Stimulated activated CD8-positive, alpha-beta memory T cell treated with anti-CD3 and anti-CD28 coated beads, Interleukin-15, amount 100 ng/mL, for 24 hours (primary cell): ENCODE results near the gene APEH.

Experiments used
- DNase-seq: peaks from one replicate; pipeline ENCODE4 v3.0.0-alpha.2; 2020; ENCODE audit warnings: low read depth

Gene APEH

DNA sequence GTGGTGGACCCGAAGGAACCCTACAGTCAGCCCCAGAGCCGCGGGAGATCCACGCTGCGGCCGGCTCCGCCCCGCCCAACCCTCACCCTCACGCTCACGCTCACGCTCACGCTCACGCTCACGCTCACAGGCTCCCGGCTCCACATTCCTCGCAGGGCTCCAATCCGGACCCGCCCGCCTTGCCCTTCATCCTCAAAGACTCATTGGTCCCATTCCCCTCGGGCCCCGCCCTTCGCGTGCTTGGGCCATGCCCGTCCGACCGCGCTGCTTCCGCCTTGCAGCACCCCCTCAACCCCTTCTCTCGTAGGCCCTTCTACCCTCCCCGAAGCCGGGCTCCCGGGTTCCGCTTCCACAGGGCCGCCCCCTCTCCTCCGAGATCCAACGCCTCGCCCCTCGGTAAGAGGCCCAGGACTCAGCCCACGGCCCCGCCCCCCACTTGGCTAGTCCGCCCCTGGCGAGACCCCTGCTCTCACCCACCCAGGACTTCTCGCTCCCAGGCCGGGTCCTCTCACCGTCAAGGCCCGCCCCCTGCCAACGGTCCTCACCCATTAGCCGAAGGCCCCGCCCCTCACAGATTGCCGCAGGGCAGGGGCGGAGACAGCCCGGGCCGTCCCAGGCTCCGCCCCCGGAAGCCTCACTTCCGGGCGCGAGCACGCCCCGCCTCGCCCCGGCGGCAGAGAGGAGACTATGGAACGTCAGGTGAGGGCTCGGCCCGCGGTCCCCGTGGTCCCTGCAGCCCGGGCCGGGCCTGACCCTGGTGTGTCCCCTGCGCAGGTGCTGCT is at the start of gene APEH:
Gene APEH, plus strand, starts transcription at position 637 of the 782 bp plus-strand sequence. Its CDS starts 51 bp downstream, at position 688.
- DNase-seq: peak; percentile 92

- no peak for DNase-seq
These were observed 49.1 kb upstream of the APEH start for GRCh38 chr3:49625071-49625470.

DNA sequence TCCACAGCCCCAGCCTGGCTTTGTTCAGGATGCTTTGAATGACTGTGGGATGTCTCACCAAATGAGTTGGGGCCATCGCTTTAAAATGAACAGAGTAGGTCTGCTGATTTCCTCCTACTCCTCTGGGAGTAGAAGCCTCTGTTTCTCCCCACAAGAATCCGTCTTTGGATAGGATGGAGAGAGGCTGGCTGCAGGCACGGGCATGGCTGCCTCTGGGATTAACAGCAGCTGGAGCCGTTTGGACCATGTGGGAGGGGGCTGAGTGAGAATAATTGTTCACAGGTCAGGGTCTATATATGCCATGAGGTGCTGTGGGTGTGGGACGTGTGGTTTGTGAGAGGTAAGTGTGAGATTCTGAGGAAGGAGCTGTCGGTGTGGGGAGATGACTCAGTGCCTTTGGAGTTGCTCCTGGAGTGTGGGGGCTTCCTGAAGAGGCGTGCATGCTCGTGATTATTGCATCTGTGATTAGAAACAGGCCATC is 48.0 kb upstream of the APEH start:
- DNase-seq: no peak

- no peak for DNase-seq
These were observed 47.4 kb upstream of the APEH start for GRCh38 chr3:49626796-49627195.

GRCh38 chr3:49627634-49628033 is 46.5 kb upstream of the APEH start:
- DNase-seq: no peak

- DNase-seq: no peak
These were observed 45.9 kb upstream of the APEH start for GRCh38 chr3:49628249-49628648.

DNA sequence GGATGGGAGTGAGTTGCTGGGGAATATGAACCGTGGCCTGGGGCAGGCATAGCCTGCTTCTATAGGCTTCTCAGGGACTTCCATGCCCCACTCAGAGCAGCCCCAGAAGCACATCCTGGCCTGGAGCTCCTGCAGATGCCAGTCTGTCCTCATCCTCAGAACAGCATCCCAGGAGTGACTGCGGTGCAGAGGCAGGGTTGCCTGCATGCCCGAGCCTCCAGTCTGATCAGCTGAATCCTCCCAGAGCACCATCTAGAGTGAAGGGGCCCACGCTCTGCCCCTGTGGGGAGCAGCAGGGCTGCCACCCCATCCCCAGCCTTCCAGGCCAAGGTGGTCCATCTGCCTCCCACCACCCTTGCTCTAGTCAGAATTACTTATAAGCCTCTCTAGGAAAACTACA is 44.7 kb upstream of the APEH start:
- DNase-seq: no peak

- DNase-seq: no peak
These were observed 44.3 kb upstream of the APEH start for GRCh38 chr3:49629866-49630265.

DNA sequence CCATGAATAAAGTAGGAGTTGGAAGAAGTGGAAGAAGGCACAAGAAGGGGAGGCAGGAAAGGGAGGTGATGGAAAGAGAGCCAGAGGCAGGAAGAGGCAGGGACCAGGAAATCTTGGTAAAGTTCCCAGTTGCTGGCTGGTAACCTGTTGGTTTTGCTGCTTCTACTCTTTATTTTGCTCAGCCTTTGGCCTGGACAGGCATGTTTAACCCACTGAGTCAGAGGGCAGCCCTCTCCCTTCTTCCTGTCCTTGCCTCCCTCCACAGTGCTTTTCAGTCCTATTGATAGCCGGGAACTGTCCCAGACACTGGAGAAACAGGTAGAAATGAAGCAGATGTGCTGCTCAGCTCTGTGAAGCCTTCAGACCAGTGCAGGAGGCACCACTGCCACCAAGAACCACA is 43.4 kb upstream of the APEH start:
- no peak for DNase-seq

DNA sequence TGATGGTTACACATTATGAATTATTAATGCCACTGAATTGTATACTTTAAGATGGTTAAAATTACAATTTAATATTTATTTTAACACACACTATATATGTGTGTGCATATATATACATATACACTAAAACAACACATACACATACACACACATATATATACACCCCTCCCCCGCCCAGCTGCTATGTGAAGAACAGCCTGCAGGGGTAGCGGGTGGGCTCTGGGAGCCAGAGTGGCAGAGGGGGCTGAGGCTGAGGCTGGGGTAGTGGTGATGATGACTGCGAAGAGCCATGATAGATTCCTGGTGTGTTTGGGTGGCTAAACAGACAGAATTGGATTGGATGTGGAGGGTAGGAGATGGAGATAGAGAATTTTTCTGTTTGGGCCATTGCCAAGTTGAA is 39.4 kb upstream of the APEH start:
- DNase-seq: no peak

DNA sequence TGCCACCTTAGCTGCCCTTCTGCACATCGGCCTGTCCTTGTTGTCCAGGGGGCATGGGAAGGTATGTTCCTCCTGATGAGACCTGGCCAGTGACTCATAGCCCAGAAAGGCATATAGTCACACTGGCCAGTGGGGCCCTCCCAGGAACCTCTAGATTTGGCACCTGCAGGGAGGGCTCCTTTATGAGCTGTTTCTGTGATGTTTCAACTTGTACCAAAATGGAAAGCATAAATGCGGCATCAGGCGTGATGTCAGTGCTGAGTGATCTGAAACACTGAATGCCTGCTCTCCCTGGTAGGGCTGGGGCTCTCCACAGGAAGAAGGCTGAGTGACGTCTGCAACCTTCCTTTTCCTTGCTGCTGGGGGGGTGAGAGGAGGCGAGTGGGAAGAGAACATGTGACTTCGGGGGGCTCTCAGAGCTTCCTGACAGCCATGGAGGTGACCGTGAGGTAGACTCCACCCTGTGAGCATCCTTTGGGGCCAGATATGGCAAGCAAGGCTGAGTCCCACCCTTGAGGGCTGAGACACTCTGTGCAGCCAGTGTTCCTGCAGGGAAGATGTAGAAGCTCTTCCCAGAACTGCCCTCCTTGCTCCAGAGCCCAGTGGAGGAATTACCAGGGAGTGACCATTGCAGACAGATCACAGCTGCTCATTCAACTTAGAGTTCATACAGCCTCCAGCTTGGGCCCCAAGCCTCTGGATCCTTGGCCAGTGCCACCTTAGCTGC is 37.1 kb upstream of the APEH start:
- DNase-seq: no peak

DNA sequence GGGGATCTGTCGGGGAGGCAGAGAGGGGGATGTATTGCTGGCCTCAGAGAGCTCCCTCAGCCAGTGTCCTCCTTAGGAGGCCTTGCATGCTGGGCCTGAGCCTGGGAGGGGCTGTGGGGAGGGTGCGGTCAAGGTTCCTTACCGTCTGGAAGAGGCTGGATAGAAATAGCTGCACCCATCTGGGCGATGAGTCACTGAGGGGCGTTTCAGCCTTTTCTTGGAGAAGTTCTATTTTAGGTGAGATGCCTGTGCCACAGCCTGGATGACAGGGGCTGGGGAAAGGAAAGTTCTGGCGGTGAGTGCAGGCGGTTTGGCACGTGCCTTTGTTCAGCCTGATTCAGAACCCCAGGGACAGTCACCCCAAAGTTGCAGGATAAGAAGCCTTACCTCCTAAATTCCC is 35.7 kb upstream of the APEH start:
- no peak for DNase-seq

DNA sequence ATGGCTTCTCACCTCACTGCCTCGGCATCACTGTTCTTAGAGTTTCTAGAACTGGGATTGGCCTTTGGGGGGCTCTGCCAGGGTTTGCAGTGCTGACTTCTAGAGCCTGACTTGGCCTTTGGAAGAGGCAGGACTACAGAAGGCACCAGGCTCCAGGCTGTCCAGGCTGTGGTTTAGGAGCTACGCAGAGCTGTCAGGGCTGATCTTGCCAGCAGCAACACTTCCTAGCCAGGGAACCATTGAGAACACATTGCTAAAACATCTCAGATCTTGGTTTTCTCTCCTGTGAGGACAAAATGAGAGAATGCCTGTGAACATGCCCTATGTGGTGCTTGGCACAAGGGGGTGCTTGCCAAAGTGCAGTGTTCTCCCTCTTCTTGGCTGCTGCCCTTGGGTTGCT is 34.6 kb upstream of the APEH start:
- no peak for DNase-seq

DNA sequence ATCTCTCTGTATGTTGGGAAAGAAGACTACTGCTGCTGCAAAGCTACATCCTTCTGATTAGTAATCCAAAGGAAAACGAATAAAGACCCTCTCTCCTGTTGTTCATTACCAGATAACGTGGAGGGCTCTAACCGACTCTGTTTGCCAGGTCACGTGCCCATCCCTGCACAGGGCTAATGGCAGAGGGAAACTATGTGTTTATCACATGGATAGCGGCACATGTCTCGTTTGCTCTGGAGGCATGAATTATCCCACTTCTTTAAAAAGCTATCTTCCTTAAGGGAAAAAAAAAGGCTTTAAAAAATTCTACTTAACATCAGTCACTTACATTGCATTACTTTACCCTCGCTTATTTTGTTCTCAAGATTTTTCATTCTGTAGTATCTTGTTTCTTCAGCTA is 32.9 kb upstream of the APEH start:
- no peak for DNase-seq

DNA sequence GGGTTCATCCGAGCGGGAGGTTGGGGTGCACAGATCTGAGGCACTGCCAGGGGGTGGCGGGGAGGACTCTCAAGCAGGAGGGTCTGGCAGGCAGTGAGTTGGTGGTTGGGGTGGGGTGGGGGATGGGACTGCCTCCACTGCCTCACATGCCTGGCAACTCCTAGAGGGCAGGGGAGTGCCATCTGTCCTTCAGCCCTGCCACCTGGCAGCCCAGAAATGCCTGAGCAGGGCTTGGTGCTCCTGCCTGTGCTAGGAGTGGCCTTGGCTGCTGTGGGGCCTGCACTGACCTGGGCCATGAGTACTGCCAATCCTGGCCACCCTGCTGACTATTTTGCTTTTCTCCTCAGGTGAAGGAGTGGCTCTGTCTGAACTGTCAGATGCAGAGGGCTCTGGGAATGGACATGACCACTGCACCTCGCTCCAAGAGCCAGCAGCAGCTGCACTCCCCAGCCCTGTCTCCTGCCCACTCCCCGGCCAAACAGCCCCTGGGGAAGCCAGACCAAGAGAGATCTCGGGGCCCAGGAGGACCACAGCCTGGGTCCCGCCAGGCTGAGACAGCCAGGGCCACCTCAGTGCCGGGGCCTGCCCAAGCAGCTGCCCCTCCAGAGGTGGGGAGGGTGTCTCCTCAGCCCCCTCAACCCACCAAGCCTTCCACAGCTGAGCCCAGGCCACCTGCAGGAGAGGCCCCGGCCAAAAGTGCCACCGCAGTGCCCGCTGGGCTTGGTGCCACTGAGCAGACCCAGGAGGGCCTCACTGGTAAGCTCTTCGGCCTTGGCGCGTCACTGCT is 32.0 kb upstream of the APEH start:
- DNase-seq: no peak

DNA sequence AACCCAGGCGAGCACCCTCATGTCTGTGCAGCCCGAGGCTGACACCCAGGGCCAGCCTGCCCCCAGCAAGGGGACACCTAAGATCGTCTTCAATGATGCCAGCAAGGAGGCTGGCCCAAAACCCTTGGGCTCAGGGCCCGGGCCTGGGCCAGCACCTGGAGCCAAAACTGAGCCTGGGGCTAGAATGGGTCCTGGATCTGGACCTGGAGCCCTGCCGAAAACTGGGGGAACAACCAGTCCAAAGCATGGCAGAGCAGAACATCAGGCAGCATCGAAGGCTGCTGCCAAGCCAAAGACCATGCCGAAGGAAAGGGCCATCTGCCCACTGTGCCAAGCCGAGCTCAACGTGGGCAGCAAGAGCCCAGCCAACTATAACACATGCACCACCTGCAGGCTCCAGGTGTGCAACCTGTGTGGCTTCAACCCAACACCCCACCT is 31.4 kb upstream of the APEH start:
- DNase-seq: no peak

GRCh38 chr3:49644684-49645083 is 29.5 kb upstream of the APEH start:
- no peak for DNase-seq

- no peak for DNase-seq
These were observed 27.9 kb upstream of the APEH start for GRCh38 chr3:49646236-49646635.

GRCh38 chr3:49647741-49648140 is 26.4 kb upstream of the APEH start:
- DNase-seq: no peak

DNA sequence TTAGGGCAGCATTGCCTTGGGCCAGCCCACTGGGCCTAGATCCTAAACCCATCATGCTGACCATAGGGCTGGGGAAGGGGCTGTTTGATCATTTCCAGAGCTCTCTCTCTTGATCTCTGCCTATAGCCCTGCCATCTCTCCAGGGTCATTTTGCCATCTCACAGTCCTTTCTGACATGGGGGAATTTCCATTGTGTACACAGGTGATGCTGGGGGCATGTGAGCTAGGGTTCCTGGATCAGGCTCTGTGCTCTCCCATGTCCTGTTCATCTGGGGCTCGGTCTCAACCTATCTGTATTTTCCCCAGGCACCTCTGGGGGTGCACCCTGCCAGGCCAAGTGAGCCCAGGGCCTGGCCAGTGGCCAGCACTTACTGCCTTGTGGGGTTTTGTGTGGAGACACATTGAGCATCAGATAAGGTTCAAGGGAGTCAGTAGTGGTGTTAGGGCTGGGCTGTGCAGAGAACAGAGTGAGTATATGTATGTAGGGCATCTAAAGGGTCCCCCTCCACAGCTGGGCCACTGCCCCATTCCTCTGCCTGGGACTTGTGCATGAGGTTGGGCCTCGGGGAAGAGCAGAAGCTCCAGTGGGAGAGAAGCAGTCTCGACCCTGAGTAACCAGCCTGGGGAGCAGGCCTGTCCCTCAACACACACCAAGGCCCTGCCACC is 25.7 kb upstream of the APEH start:
- no peak for DNase-seq

- no peak for DNase-seq
These were observed 24.6 kb upstream of the APEH start for GRCh38 chr3:49649576-49649975.

GRCh38 chr3:49650177-49650576 is 24.0 kb upstream of the APEH start:
- DNase-seq: no peak
